GM12872 (cell line): ENCODE measurements around the gene TLR5.

Experiments used
- TF ChIP-seq, protein P1 (sequence below): IDR thresholded peaks from 3 replicates; pipeline ENCODE4 v1.5.1; 2011; ENCODE audit warnings: low read depth, mild to moderate bottlenecking, low read length, moderate library complexity; ENCODE audit not compliant: insufficient read depth

Gene TLR5, protein sequence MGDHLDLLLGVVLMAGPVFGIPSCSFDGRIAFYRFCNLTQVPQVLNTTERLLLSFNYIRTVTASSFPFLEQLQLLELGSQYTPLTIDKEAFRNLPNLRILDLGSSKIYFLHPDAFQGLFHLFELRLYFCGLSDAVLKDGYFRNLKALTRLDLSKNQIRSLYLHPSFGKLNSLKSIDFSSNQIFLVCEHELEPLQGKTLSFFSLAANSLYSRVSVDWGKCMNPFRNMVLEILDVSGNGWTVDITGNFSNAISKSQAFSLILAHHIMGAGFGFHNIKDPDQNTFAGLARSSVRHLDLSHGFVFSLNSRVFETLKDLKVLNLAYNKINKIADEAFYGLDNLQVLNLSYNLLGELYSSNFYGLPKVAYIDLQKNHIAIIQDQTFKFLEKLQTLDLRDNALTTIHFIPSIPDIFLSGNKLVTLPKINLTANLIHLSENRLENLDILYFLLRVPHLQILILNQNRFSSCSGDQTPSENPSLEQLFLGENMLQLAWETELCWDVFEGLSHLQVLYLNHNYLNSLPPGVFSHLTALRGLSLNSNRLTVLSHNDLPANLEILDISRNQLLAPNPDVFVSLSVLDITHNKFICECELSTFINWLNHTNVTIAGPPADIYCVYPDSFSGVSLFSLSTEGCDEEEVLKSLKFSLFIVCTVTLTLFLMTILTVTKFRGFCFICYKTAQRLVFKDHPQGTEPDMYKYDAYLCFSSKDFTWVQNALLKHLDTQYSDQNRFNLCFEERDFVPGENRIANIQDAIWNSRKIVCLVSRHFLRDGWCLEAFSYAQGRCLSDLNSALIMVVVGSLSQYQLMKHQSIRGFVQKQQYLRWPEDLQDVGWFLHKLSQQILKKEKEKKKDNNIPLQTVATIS

GRCh38 chr1:223142795-223143536 is at the start of gene TLR5:
Gene TLR5 (minus strand): TSS chr1:223143248. CDS start chr1:223113031, 30,217 bp downstream.
- TF ChIP-seq, protein P1, sequence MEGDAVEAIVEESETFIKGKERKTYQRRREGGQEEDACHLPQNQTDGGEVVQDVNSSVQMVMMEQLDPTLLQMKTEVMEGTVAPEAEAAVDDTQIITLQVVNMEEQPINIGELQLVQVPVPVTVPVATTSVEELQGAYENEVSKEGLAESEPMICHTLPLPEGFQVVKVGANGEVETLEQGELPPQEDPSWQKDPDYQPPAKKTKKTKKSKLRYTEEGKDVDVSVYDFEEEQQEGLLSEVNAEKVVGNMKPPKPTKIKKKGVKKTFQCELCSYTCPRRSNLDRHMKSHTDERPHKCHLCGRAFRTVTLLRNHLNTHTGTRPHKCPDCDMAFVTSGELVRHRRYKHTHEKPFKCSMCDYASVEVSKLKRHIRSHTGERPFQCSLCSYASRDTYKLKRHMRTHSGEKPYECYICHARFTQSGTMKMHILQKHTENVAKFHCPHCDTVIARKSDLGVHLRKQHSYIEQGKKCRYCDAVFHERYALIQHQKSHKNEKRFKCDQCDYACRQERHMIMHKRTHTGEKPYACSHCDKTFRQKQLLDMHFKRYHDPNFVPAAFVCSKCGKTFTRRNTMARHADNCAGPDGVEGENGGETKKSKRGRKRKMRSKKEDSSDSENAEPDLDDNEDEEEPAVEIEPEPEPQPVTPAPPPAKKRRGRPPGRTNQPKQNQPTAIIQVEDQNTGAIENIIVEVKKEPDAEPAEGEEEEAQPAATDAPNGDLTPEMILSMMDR, result peak; percentile 39; the same call in 2 of the 3 replicates

DNA sequence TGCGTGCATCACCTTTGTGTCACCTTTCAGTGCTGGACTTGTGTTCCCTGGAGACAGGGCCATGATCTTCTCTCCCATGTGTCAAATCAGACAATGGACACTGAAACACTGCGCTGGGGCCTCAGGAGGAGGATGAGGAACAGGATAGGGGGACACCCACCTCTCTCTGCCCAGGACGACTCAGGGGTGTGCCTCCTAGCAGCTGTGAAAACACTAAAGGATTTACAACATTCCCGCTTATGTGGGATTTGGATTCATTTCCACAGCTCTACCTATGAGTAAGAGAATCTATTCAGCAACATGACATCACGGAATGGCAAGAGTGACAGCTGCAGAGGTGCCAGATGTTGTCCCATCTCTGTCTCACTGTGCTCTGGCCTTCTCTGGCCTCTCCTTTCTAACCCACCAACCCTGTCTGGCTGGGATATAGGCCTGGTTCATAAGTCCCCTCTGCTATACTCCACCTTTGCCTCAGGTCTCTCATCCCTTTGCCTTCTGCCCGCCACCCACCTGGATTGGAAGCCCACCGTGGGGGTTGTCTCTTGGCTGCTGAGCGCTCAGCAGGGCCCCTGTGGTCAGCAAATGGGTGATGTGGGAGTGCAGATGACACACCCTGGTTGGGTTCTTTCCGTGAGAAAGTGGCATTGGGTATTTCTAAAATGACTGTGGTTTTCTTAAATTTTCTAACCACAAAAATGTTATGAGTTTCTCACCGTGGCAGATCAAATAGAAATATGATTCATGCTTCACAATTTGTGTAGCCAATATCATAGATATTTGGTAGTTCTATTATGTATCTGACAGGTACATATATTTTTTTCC is 47.1 kb upstream of the TLR5 start:
- TF ChIP-seq, protein P1, result no peak

- TF ChIP-seq, protein P1, result no peak
These were observed 46.5 kb upstream of the TLR5 start for GRCh38 chr1:223189525-223189902.

DNA sequence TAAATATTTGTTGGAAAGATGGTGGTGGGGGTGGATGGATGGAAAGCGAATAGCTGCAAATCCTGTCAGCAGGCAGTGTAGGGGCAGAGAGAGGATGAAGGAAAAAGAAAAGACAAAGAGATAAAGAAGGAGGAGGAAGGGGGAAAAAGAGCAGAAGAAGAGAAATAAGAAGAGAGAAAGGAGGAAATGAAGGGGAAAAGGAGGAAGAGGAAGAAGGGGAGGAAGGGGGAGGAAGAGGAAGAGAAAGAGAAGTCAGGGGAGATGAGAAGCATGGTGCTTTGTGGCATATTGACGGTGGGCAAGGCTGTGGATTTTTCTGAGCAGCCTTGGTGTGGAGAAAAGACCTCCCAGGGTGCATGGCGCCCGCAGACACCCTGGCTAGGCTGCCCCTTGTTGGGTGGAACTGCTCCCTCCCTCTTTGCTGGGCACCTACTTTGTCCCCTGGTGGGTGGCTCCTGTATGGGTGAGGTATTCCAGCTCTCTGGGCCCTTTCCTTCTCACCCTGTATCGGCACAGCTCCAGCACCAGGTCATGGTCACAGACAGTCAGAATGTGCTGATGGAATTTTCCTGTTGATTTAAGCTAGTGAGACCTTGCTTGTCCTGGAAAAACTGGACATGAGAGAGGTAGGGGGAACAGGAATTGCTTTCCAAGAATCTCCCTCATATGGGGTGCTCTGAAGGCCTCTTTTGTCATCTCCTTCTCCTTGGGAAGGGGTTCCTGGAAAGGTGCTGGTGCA is 45.7 kb upstream of the TLR5 start:
- TF ChIP-seq, protein P1, result no peak

- TF ChIP-seq, protein P1, result no peak
These were observed 43.8 kb upstream of the TLR5 start for GRCh38 chr1:223186800-223187199.

- TF ChIP-seq, protein P1, result no peak
These were observed 40.3 kb upstream of the TLR5 start for GRCh38 chr1:223183268-223183862.
